Keratinocyte (primary cell): ENCODE data around the gene ACSS1. TPM values are rescaled to one million over a fixed set of nuclear protein-coding genes. Genes with fewer than 3 reads are reported as not detected.
A peak's percentile ranks its signal among the peaks of the same experiment; 100 is the strongest.

Experiments
- DNase-seq: peaks from one replicate; pipeline ENCODE4 v3.0.0-alpha.2; 2011; ENCODE audit warnings: low read depth, missing footprints, low spot score
- FAIRE-seq: peaks from 2 replicates; lab custom pipeline; 2011; peaks lifted over from hg19 to GRCh38; lab: Jason Lieb, UNC
- H2AFZ ChIP-seq: 2 replicates; pipeline ENCODE4 v1.6.0; 2012; ENCODE audit warnings: low read length, control low read depth, inconsistent platforms; ENCODE audit not compliant: control insufficient read depth
- H3K27ac ChIP-seq: 2 replicates; pipeline ENCODE4 v1.5.1; 2011; ENCODE audit warnings: low read length; ENCODE audit not compliant: control insufficient read depth, insufficient read depth
- H3K27me3 ChIP-seq: 3 replicates; pipeline ENCODE4 v1.6.0; 2011; ENCODE audit warnings: low read length; ENCODE audit not compliant: control insufficient read depth, insufficient read depth; ENCODE audit errors: extremely low read depth
- H3K36me3 ChIP-seq, 2 experiments: 2 replicates in 1 of 2; 3 replicates in 1 of 2; pipeline ENCODE4 v1.5.1; 2011; ENCODE audit warnings: low read length in 2 of 2, mild to moderate bottlenecking in 1 of 2; ENCODE audit not compliant: control insufficient read depth in 2 of 2, insufficient read depth in 2 of 2; ENCODE audit errors: extremely low read depth in 1 of 2
- H3K4me1 ChIP-seq: 3 replicates; pipeline ENCODE4 v1.5.1; 2011; ENCODE audit warnings: low read length; ENCODE audit not compliant: control insufficient read depth, insufficient read depth; ENCODE audit errors: extremely low read depth
- H3K4me2 ChIP-seq: 3 replicates; pipeline ENCODE4 v1.6.0; 2011; ENCODE audit warnings: low read depth, low read length; ENCODE audit not compliant: control insufficient read depth, insufficient read depth; ENCODE audit errors: extremely low read depth
- H3K4me3 ChIP-seq, 3 experiments: fragments of 200-600 bp in 1 of 3; sonication (generic) in 1 of 3; 2 replicates in 2 of 3; 3 replicates in 1 of 3; pipeline ENCODE4 v1.5.1; 2011 to 2016; ENCODE audit warnings: low read length in 3 of 3, mild to moderate bottlenecking in 3 of 3, control low read depth in 2 of 3, inconsistent platforms in 1 of 3, low read depth in 1 of 3, mixed read lengths in 1 of 3, mixed run types in 1 of 3, moderate library complexity in 1 of 3; ENCODE audit not compliant: control insufficient read depth in 2 of 3, insufficient read depth in 2 of 3; ENCODE audit errors: extremely low read depth in 1 of 3
- H3K79me2 ChIP-seq: 2 replicates; pipeline ENCODE4 v1.6.0; 2012; ENCODE audit warnings: low read length; ENCODE audit not compliant: control insufficient read depth, insufficient read depth
- H3K9ac ChIP-seq: 3 replicates; pipeline ENCODE4 v1.6.0; 2011; ENCODE audit warnings: low read length; ENCODE audit not compliant: control insufficient read depth, insufficient read depth; ENCODE audit errors: extremely low read depth
- H3K9me1 ChIP-seq: 3 replicates; pipeline ENCODE4 v1.6.0; 2011; ENCODE audit warnings: low read length; ENCODE audit not compliant: control insufficient read depth, insufficient read depth; ENCODE audit errors: extremely low read depth
- H3K9me3 ChIP-seq: 2 replicates; pipeline ENCODE4 v1.5.1; 2012; ENCODE audit warnings: low read depth, low read length; ENCODE audit not compliant: control insufficient read depth
- H4K20me1 ChIP-seq: 3 replicates; pipeline ENCODE4 v1.6.0; 2011; ENCODE audit warnings: low read length; ENCODE audit not compliant: control insufficient read depth, insufficient read depth; ENCODE audit errors: extremely low read depth
- CTCF ChIP-seq, 3 experiments: IDR thresholded peaks in 1 of 3; conservative IDR thresholded peaks in 1 of 3; optimal IDR thresholded peaks in 1 of 3; 2 replicates in 2 of 3; 3 replicates in 1 of 3; pipeline versions ENCODE3 to v1.5.1; 2011; ENCODE audit warnings: low read length in 3 of 3, mild to moderate bottlenecking in 3 of 3, moderate library complexity in 2 of 3, control low read depth in 1 of 3, inconsistent platforms in 1 of 3; ENCODE audit not compliant: insufficient read depth in 2 of 3; ENCODE audit errors: extremely low read depth in 1 of 3
- EZH2 ChIP-seq: IDR thresholded peaks from one replicate; pipeline ENCODE4 v1.6.1; 2012; ENCODE audit warnings: inconsistent platforms, mild to moderate bottlenecking, low read length, moderate library complexity
- dilution Hi-C: fragments of 300-500 bp; cut with MboI; formaldehyde crosslinking; loops from one replicate; pipeline ENCODE4 v1.7.0; 2020; ENCODE audit warnings: low sequenced_read_pairs; ENCODE audit not compliant: extremely low pct_ligation_motif_present
- polyA plus RNA-seq, 5 experiments: library from polyadenylated mRNA; depleted of rRNA in 3 of 5; stranded (reverse) in 3 of 5; stranded (forward) in 1 of 5; unstranded in 1 of 5; fragments of >200 nt; gene quantifications; 1 replicate in 1 of 5; 2 replicates in 3 of 5; 3 replicates in 1 of 5; pipeline versions ENCODE4 v1.2.1 to v1.2.3, GENCODE V29; 2011 to 2012; ENCODE audit warnings: missing spikeins in 2 of 5, low read depth in 1 of 5, low replicate concordance in 1 of 5

ACSS1 gene
- polyA plus RNA-seq, 1 donor (not counting 4 experiments of a cell fraction or from before 2014, with no cell fraction given), result 1.5 TPM

- Histone ChIP-seq H3K9ac (no peak overlapping the region), H3K79me2 (no peaks in the 10 kb centered on the region), H3K27ac (no peak overlapping the region), H4K20me1 (no peaks in the 10 kb centered on the region), H3K27me3 (no peaks in the 10 kb centered on the region), H3K4me2 (no peak overlapping the region), H3K9me3 (no peaks in the 10 kb centered on the region), H3K4me3 (no peak overlapping the region), H3K36me3 (no peaks in the 10 kb centered on the region), H3K9me1 (no peaks in the 10 kb centered on the region), H3K4me1 (peaks cover 15% of the 10 kb centered on the region), H2AFZ (no peak overlapping the region)
- FAIRE-seq (peak; percentile 63), DNase-seq (no peak)
- dilution Hi-C loops, result no loop called here
- TF ChIP-seq EZH2 (no peak), CTCF (optimal IDR thresholded peaks at IDR 0.05 in 1 of 3, IDR thresholded peaks at IDR 0.05 in 1 of 3, conservative IDR thresholded peaks at IDR 0.05 in 1 of 3; ENCODE audit: extremely low read depth in 1 of 3, insufficient read depth in 2 of 3, low read length in 3 of 3) (no peak)
Measured at GRCh38 chr20:25039697-25040437, 18.1 kb downstream of the ACSS1 start.

GRCh38 chr20:25038591-25039015 is 19.3 kb downstream of the ACSS1 start:
- no peaks in the 10 kb centered on the region for H3K79me2 ChIP-seq
- TF ChIP-seq CTCF (optimal IDR thresholded peaks at IDR 0.05 in 1 of 3, IDR thresholded peaks at IDR 0.05 in 1 of 3, conservative IDR thresholded peaks at IDR 0.05 in 1 of 3; ENCODE audit: extremely low read depth in 1 of 3, insufficient read depth in 2 of 3, low read length in 3 of 3) (no peak), EZH2 (no peak)
- dilution Hi-C loops, result no loop called here
- H4K20me1 ChIP-seq, result no peaks in the 10 kb centered on the region
- no peak overlapping the region for H3K9ac ChIP-seq
- H3K27ac ChIP-seq, result no peak overlapping the region
- H3K9me1 ChIP-seq, result no peaks in the 10 kb centered on the region
- H3K4me3 ChIP-seq, result no peak overlapping the region
- H3K9me3 ChIP-seq, result no peaks in the 10 kb centered on the region
- H3K4me2 ChIP-seq, result no peak overlapping the region
- no peak overlapping the region for H2AFZ ChIP-seq
- peaks cover 15% of the 10 kb centered on the region for H3K4me1 ChIP-seq
- DNase-seq (no peak), FAIRE-seq (no peak)
- no peaks in the 10 kb centered on the region for H3K36me3 ChIP-seq
- H3K27me3 ChIP-seq, result no peaks in the 10 kb centered on the region
